ENCODE results near the gene PRPSAP2.
"Not testable (repeated sequence)": the region's sequence is repeated elsewhere in the genome, so short reads cannot be mapped to it uniquely, and the experiment has no call there.

DNA sequence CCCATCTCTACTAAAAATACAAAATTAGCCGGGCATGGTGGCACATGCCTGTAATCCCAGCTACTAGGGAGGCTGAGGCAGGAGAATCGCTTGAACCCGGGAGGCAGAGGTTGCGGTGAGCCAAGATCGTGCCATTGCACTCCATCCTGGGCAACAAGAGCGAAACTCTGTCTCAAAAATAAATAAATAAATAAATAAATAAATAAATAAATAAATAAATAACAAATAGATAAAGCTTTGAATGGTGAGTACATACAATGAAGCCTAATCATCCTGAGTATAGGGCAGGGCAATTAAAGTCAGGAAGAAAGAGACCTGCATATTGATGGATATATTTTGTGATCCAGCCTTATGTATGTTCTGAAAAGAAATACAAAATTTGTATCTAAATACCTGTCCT, 98.1 kb downstream of the PRPSAP2 start:
- TF ChIP-seq, protein P1, sequence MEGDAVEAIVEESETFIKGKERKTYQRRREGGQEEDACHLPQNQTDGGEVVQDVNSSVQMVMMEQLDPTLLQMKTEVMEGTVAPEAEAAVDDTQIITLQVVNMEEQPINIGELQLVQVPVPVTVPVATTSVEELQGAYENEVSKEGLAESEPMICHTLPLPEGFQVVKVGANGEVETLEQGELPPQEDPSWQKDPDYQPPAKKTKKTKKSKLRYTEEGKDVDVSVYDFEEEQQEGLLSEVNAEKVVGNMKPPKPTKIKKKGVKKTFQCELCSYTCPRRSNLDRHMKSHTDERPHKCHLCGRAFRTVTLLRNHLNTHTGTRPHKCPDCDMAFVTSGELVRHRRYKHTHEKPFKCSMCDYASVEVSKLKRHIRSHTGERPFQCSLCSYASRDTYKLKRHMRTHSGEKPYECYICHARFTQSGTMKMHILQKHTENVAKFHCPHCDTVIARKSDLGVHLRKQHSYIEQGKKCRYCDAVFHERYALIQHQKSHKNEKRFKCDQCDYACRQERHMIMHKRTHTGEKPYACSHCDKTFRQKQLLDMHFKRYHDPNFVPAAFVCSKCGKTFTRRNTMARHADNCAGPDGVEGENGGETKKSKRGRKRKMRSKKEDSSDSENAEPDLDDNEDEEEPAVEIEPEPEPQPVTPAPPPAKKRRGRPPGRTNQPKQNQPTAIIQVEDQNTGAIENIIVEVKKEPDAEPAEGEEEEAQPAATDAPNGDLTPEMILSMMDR (IDR thresholded peaks at IDR 0.05): not testable (repeated sequence)
- not testable (repeated sequence) for TF ChIP-seq POLR2A (IDR thresholded peaks at IDR 0.05)
